ENCODE data around the gene BNC2. TPM values are rescaled to one million over a fixed set of nuclear protein-coding genes. Genes with fewer than 3 reads are reported as not detected.

The BNC2 gene
- total RNA-seq, 4 donors from 2014 or later: 19.0 to 53.6 (median 25.3) TPM

GRCh38 chr9:16433494-16433893, 437.0 kb downstream of the BNC2 start:
- no peak for DNase-seq (ENCODE audit: low spot score)
- ATAC-seq (ENCODE audit: low FRiP score): no peak
- TF ChIP-seq, protein P1, sequence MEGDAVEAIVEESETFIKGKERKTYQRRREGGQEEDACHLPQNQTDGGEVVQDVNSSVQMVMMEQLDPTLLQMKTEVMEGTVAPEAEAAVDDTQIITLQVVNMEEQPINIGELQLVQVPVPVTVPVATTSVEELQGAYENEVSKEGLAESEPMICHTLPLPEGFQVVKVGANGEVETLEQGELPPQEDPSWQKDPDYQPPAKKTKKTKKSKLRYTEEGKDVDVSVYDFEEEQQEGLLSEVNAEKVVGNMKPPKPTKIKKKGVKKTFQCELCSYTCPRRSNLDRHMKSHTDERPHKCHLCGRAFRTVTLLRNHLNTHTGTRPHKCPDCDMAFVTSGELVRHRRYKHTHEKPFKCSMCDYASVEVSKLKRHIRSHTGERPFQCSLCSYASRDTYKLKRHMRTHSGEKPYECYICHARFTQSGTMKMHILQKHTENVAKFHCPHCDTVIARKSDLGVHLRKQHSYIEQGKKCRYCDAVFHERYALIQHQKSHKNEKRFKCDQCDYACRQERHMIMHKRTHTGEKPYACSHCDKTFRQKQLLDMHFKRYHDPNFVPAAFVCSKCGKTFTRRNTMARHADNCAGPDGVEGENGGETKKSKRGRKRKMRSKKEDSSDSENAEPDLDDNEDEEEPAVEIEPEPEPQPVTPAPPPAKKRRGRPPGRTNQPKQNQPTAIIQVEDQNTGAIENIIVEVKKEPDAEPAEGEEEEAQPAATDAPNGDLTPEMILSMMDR (IDR thresholded peaks at IDR 0.05): no peak

DNA sequence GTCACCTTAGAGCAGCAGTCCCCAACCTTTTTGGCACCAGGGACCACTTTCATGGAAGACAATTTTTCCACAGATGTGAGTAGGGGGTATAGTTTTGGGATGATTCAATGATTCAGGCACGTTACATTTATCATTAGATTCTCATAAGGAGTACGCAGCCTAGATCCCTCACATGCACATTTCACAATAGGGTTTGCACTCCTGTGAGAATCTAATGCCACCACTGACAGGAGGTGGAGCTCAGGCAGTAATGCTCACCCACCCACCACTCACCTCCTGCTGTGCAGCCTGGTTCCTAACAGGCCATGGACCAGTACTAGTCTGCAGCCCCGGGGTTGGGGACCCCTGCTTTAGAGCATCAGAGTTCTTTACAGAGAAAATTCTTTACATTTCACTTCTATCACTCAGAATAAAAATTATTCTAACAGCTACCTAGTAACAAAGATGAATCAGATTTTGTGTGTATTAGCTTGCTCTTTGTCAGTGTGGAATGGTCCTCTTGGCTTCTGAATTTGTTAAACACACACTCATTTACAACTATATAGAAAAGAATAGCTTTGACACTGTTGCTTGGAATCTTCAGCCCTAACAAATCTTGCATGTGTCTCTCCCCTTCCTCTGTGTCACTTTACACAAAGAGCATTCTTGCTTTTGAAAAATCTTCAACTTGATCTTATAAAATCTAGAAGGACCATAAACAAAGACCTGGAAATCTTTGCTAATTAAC, 438.6 kb downstream of the BNC2 start:
- ATAC-seq (ENCODE audit: low FRiP score): no peak
- TF ChIP-seq, protein P1 (IDR thresholded peaks at IDR 0.05): no peak
- DNase-seq (ENCODE audit: low spot score): no peak

GRCh38 chr9:16429671-16430070, 440.8 kb downstream of the BNC2 start:
- ATAC-seq (ENCODE audit: low FRiP score) (no peak), DNase-seq (ENCODE audit: low spot score) (no peak)
- TF ChIP-seq, protein P1 (IDR thresholded peaks at IDR 0.05): no peak

GRCh38 chr9:16427873-16428427, 442.5 kb downstream of the BNC2 start:
- TF ChIP-seq, protein P1 (IDR thresholded peaks at IDR 0.05): no peak
- DNase-seq (ENCODE audit: low spot score) (no peak), ATAC-seq (ENCODE audit: low FRiP score) (no peak)

DNA sequence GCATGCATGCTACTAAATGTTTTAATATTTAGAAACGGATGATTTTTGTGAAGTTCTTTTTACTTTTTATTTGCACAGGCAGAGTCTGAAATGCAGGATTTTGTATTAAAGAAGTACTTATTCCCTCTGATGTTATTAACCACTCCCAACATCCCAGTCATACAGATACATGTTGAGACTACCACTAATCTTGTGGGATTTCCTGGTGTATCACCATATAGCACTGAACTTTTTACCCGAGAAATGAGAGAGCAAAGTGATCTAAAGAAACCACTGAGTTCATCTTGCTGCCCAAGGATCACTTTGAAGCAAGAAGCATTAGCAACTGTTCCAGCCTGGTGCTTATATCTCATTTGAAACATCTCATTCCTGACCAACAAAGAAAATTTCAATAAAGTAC, 443.8 kb downstream of the BNC2 start:
- TF ChIP-seq, protein P1 (IDR thresholded peaks at IDR 0.05): no peak
- DNase-seq (ENCODE audit: low spot score): no peak
- ATAC-seq (ENCODE audit: low FRiP score): no peak

GRCh38 chr9:16425562-16426231, 444.8 kb downstream of the BNC2 start:
- TF ChIP-seq, protein P1 (IDR thresholded peaks at IDR 0.05): no peak
- no peak for DNase-seq (ENCODE audit: low spot score)
- peak; percentile 55 for ATAC-seq (ENCODE audit: low FRiP score)
